ENCODE data around the gene KAT7.

Gene KAT7

GRCh38 chr17:49753959-49754391, 34.5 kb upstream of the KAT7 start:
- Histone ChIP-seq H3K36me3 (ENCODE audit: low read length) (no peaks in the 10 kb centered on the region), H3K27ac (ENCODE audit: low read depth, low read length) (no peak overlapping the region), H4K20me1 (ENCODE audit: low read depth, low read length) (no peaks in the 10 kb centered on the region), H3K79me2 (ENCODE audit: insufficient read depth, low read length) (no peaks in the 10 kb centered on the region), H3K4me2 (ENCODE audit: low read depth, low read length, poor library complexity, severe bottlenecking) (no peak overlapping the region), H2AFZ (ENCODE audit: low read depth, low read length, severe bottlenecking) (no peak overlapping the region), H3K4me3 (ENCODE audit: insufficient read depth, low read length, poor library complexity, severe bottlenecking) (no peak overlapping the region), H3F3A (ENCODE audit: insufficient read depth) (no peaks in the 10 kb centered on the region), H3K9me2 (replicated peaks; ENCODE audit: insufficient read depth, low read length) (no peaks in the 10 kb centered on the region), H3K27me3 (ENCODE audit: low read length) (no peaks in the 10 kb centered on the region), H3K9ac (ENCODE audit: low read length) (no peak overlapping the region), H3K9me3 (ENCODE audit: insufficient read depth, low read length) (no peaks in the 10 kb centered on the region)
- TF ChIP-seq EZH2phosphoT487 (conservative IDR thresholded peaks at IDR 0.05; ENCODE audit: low read length) (no peak), CTCF (IDR thresholded peaks at IDR 0.05; ENCODE audit: insufficient read depth, low read length, poor library complexity, severe bottlenecking) (no peak)

GRCh38 chr17:49755663-49756283, 32.7 kb upstream of the KAT7 start:
- Histone ChIP-seq H3K4me2 (ENCODE audit: low read depth, low read length, poor library complexity, severe bottlenecking) (no peak overlapping the region), H3K79me2 (ENCODE audit: insufficient read depth, low read length) (no peaks in the 10 kb centered on the region), H3F3A (ENCODE audit: insufficient read depth) (no peaks in the 10 kb centered on the region), H3K27me3 (ENCODE audit: low read length) (no peaks in the 10 kb centered on the region), H3K9me2 (replicated peaks; ENCODE audit: insufficient read depth, low read length) (no peaks in the 10 kb centered on the region), H2AFZ (ENCODE audit: low read depth, low read length, severe bottlenecking) (no peak overlapping the region), H3K4me3 (ENCODE audit: insufficient read depth, low read length, poor library complexity, severe bottlenecking) (no peak overlapping the region), H3K9ac (ENCODE audit: low read length) (no peak overlapping the region), H3K36me3 (ENCODE audit: low read length) (no peaks in the 10 kb centered on the region), H3K9me3 (ENCODE audit: insufficient read depth, low read length) (no peaks in the 10 kb centered on the region), H4K20me1 (ENCODE audit: low read depth, low read length) (no peaks in the 10 kb centered on the region), H3K27ac (ENCODE audit: low read depth, low read length) (no peak overlapping the region)
- no peak for TF ChIP-seq EZH2phosphoT487 (conservative IDR thresholded peaks at IDR 0.05; ENCODE audit: low read length)
- no peak for TF ChIP-seq CTCF (IDR thresholded peaks at IDR 0.05; ENCODE audit: insufficient read depth, low read length, poor library complexity, severe bottlenecking)

GRCh38 chr17:49756323-49757150, 31.9 kb upstream of the KAT7 start:
- H2AFZ ChIP-seq (ENCODE audit: low read depth, low read length, severe bottlenecking): no peak overlapping the region
- no peak overlapping the region for H3K4me2 ChIP-seq (ENCODE audit: low read depth, low read length, poor library complexity, severe bottlenecking)
- no peaks in the 10 kb centered on the region for H3K36me3 ChIP-seq (ENCODE audit: low read length)
- no peaks in the 10 kb centered on the region for H3K9me3 ChIP-seq (ENCODE audit: insufficient read depth, low read length)
- no peaks in the 10 kb centered on the region for H3K27me3 ChIP-seq (ENCODE audit: low read length)
- H3K9me2 ChIP-seq (replicated peaks; ENCODE audit: insufficient read depth, low read length): no peaks in the 10 kb centered on the region
- no peak overlapping the region for H3K9ac ChIP-seq (ENCODE audit: low read length)
- no peaks in the 10 kb centered on the region for H3F3A ChIP-seq (ENCODE audit: insufficient read depth)
- H4K20me1 ChIP-seq (ENCODE audit: low read depth, low read length): no peaks in the 10 kb centered on the region
- no peak overlapping the region for H3K27ac ChIP-seq (ENCODE audit: low read depth, low read length)
- TF ChIP-seq EZH2phosphoT487 (conservative IDR thresholded peaks at IDR 0.05; ENCODE audit: low read length) (no peak), CTCF (IDR thresholded peaks at IDR 0.05; ENCODE audit: insufficient read depth, low read length, poor library complexity, severe bottlenecking) (no peak)
- no peak overlapping the region for H3K4me3 ChIP-seq (ENCODE audit: insufficient read depth, low read length, poor library complexity, severe bottlenecking)
- H3K79me2 ChIP-seq (ENCODE audit: insufficient read depth, low read length): no peaks in the 10 kb centered on the region
